GM19468 (cell line): Measurements from ENCODE around the gene DNAH6.
"Not testable (repeated sequence)": the region's sequence is repeated elsewhere in the genome, so short reads cannot be mapped to it uniquely, and the experiment has no call there.

ENCODE experiments used
- ATAC-seq: cut with Tn5 transposase; IDR thresholded peaks from one replicate; pipeline ENCODE4 v1.9.1; 2021; ENCODE audit warnings: mild to moderate bottlenecking, moderate library complexity, moderate number of reproducible peaks; ENCODE audit not compliant: unreplicated experiment; ENCODE audit errors: extremely low read depth

Gene DNAH6, protein sequence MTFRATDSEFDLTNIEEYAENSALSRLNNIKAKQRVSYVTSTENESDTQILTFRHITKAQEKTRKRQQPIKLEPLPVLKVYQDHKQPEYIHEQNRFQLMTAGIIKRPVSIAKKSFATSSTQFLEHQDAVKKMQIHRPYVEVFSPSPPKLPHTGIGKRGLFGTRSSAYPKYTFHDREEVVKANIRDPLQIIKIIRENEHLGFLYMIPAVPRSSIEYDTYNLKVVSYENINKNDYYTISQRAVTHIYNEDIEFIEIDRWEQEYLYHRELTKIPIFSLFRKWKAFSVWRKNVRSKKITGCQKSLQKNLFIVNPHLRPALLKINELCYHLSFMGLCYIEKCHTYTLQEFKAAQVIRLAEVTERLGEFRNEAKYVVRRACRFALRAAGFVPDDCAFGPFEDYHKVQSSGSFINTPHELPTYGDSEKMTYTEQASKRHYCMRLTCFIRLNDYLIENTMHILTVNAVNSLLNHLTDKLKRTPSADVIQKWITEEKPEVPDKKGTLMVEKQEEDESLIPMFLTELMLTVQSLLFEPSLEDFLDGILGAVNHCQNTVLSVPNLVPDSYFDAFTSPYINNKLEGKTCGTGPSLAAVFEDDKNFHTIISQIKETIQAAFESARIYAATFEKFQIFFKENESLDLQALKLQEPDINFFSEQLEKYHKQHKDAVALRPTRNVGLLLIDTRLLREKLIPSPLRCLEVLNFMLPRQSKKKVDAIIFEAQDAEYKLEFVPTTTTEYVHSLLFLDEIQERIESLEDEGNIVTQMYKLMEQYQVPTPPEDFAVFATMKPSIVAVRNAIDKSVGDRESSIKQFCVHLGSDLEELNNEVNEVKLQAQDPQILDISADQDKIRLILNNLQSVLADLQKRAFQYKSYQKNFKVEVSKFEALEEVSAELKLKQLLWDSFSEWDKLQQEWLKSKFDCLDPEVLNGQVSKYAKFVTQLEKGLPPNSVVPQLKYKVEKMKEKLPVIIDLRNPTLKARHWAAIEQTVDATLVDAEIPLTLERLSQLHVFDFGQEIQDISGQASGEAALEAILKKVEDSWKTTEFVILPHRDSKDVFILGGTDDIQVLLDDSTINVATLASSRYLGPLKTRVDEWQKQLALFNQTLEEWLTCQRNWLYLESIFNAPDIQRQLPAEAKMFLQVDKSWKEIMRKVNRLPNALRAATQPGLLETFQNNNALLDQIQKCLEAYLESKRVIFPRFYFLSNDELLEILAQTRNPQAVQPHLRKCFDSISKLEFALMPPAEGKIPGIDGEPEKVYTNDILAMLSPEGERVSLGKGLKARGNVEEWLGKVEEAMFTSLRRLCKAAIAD (N-terminal part only)

DNA sequence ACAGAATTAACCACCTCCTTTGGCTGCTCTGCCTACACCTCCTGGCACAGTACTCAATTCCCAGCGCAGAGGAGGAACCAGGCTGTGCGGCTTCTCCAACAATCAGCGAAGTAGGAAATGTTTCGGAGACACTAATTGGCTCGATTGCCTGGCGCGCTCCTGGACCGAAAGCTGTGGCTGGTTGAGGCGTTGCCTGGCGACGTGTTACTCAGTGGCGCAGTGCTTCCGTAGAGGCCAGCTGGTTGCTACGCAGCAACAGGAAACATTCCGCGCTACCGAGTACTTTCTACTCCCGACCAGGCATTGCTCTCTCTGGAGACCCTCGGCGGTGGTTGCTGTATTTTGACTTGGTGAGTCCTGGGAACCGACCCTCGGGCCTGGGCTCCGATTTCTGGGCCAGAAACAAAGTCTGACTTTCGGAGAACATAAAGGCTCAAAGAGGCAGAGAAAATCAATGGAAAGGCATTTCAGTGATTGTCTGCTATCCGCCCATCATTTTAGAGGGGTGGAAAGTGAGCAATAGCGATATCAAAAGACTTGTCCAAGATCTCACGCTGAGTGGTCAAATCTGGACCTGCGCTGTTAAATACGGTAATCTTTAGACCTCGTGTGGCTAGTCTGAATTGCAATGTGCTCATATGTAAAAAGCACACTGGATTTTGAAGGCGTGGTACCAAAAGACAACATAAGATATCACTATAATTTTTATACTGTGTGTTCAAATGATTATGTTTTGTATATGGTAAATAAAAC, at the start of gene DNAH6:
Gene DNAH6 (plus strand): TSS at position 265 of the 753 bp plus-strand sequence. CDS start 1,329 bp downstream, outside the sequence.
- ATAC-seq: peak; percentile 96

DNA sequence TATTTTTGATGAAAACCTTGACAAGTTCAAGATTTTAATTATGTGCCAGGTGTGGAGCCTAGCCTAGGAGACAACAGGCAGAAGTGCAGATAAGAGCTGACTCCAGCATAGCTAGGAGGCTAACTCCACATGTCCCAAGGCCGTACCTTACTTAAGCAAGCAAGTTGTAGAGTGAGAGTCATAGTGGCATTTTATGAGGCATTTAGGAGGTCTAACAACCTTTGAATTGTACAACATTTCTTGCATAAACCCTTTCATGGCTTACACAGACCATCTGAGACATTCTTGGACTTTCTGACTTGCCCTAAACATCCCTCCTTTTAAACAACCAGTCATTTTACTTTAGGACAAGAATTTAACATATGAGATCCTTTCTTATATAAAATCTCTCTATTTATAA, 48.9 kb upstream of the DNAH6 start:
- ATAC-seq: no peak

DNA sequence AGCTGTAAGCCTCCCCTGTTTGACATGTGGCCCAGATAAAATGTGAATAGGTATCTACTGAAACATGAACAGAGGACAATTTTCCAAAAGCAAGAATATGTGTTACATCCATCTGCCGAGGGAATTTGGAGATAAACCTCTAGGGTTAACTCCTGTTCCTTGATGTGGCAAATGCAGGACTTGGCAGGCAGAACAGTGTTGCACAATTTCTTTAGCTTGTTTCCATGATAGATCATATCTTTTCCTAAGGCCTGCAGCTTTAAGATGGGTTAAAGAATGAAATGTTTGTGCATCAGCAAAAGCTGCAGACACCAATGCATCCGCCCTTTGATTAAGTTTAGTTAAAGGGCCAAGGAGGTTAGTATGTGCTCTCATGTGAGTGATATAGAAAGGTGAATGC, 43.9 kb upstream of the DNAH6 start:
- not testable (repeated sequence) for ATAC-seq

DNA sequence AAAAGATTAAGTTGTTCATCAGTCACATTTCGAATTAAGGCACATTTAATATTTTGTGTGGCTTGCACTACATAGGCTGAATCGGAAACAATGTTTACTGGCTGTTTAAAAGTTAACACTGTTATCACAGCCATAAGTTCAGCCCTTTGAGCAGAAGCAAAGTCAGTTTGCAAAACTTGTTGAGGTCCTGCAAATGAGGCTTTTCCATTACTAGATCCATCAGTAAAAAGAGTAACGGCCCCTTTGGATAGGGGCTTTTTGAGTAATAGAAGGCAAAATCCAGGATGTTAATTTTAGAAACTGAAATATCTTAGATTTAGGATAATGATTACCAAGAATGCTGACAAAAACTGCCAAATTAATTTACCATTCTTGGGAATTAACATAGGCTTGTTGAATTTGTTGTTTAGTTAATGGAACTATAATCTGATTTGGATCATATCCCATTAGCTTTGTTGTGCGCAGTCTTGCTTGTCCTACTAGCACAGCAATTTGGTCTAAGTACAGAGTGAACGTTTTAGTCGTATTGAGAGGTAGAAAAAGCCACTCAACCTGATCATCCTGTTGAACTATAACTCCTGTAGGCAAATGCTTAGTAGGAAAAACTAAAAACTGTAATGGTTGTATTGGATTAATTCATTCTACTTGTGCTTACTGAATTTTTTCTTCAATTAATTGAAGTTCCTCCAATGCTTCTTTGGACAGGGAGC, 43.3 kb upstream of the DNAH6 start:
- ATAC-seq: no peak

DNA sequence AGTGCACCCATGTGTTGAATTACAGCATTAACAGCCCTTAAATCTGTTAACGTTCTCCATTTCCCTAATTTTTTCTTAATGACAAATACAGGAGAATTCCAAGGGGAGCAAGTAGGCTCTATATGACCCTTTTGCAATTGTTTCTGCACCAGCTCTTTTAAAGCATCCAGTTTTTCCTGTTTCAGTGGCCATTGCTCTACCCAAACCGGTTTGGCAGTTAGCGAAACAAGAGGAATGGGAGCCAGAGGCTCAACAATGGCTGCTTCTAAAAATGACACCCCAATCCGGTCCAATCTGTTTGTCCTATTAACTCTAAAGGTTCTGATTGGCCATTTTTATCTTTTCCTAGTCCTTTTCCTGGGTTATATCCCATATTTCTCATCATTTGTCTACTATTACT, 42.1 kb upstream of the DNAH6 start:
- no peak for ATAC-seq

DNA sequence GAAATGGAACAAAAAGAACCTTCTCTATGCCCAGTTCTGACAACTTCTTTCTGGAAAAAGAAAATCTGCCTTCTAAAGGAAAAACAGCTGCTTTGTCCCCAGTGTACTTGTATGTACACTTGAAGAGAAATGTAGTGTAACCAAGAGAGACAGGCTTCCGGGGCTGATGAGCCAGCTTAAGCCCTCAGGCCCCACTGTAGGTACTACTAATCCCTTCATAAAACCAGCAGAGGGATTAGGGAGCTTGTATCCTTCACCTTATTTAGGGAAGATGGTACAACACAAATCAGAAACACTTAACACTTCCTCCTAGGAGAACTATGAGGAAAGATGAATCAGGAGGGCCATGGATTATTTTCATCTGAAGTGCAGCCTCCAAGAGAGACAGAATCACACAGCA, 38.4 kb upstream of the DNAH6 start:
- no peak for ATAC-seq

DNA sequence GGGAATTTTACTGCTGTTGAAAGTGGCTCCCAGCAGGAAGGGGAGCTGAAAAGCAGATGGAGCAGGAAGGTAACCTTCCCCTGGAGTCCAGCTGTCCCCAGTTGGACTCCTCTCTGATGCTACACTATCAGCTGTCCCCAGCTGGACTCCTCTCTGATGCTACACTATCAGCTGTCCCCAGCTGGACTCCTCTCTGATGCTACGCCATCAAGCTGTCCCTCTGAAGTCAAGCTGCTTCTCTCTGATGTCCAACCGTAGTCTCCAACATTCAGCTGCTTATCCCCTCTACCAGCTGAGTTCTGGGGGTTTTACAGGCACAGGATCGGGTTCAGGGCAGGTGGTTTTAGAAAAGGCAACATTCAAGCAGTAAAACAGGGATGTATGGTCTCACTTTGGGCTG, 37.4 kb upstream of the DNAH6 start:
- no peak for ATAC-seq

DNA sequence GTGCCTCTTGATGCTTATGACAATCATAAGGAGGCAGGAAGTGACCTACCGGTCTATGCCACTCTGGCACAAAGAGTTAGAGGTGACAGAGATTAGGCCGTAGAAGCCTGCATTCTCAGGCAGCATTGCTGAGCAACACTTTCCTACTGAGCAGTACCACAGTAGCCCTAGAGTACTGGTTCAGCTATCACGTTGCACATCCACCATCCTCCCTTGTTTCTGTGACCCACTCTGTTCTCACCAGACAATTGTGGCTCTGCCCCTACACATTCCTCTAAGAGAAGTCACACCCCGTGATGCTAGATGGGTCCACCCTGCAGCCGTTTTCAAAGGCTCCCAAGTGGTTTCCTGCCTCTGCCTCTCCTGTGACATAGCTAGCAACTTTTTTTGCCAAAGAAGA, 34.6 kb upstream of the DNAH6 start:
- no peak for ATAC-seq

DNA sequence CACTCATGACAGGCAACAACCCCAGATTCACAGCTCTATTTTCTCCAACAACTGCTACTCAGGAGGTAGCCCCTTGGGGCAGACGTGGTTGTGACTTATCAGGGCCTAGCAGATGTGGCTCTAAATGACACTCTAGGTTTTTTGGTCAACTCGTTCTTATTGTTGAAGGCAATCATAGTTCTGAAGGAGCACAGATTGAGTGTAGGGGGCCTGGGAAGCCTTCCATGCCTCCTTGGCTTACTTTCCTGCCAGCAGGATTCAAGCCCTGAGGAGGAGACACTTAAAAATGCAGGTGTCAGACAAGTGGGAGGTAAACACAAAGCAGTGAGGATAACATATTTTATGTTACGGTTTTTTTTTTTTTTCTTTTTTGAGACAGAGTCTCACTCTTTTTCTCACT, 33.7 kb upstream of the DNAH6 start:
- no peak for ATAC-seq

DNA sequence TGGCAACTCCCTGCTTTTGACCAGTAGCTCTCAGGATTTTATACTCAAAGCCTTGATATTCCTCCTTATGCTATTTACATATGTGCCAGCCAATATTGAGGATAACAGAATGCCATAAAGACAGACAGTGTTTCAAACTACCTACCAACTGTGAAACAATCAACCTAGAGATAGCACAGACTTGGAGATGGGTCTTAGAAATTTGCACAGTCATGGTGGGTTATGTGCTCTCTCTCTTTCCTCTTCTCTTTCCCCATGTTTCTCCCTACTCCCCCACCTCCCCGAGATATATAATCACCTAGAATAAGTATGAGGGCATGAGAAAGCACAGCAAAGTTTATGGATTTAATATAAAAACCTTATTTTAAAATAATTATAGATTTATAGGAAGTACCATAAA, 33.0 kb upstream of the DNAH6 start:
- ATAC-seq: no peak

DNA sequence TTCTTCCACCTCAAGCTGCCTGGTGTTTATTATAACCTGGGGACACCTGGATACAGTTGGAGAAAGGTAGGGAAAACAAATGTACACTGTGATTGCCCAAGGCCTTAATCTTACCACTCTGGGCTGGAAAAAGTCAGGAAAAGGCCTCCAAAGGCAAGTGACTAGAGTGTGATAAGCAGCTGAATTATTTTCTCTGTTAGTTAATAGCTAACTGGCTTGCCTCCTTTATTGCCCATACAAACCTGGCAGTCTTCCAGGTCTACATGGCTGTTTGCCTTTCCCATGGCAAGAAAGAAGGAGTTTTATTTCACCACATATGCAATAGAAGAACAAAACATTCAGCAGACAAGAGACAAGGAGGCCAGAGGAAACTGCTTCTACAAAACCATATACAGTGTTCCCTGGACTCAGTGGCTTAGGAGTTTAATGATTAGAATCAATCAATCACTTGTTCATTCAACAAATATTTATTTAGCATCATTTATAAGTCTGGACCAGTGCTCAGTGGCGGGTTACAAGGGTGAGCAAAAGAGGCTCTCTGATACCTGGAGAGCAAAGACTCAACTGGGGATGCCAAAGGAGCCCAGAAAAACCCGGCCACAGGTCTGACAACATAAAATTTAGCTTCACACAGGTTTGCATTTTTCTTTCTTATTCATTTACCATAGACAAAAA, 29.7 kb upstream of the DNAH6 start:
- no peak for ATAC-seq

DNA sequence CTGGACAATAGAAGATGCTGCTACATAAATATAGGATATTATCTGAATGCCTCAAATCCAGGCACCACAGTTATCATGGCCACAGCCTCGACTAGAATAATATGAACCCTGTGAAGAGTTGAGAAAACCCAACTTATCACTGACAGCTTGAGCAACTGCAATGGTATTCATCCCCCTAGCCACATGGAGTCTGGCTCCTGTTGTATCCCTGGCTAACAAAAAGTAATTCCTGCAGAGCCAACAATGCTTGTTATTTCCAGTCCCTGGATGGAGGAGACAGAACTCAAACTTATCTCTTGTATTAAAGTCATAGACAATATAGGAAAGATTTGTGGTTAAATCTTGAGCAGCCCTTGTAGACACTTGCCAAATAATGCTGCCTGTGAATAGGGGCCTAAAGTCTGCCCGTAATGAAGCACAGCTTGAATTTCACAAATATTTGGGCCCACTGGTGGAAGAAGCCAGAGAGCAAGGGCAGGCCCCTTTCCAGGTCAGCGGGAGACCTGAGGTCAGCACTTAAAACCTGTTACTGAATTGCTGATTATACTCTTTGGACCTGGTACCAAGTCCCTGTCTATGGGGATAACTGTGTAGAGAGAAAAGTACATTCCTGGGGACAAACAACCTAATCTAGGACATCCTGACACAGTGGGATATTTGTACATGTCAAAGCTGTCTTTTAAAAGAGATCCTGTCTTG, 28.9 kb upstream of the DNAH6 start:
- no peak for ATAC-seq

DNA sequence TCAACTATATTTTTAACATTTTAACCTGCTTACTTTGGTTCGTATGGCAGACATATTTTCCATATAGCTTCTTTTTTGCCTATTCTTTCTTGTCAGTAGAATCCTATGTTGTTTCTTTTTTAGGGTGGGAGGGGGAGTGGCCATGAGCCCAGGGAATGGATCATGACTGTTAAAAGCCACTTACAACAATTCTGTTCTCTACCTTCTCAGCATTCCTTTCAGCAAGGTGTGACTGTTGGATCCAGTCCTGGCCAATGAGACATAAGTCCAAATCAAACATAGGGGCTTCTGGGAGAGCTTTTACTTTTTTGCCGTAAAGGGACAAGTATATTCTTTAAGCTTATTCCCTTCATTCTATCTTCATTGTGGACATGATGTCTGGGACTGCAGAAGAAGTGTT, 25.0 kb upstream of the DNAH6 start:
- ATAC-seq: no peak

DNA sequence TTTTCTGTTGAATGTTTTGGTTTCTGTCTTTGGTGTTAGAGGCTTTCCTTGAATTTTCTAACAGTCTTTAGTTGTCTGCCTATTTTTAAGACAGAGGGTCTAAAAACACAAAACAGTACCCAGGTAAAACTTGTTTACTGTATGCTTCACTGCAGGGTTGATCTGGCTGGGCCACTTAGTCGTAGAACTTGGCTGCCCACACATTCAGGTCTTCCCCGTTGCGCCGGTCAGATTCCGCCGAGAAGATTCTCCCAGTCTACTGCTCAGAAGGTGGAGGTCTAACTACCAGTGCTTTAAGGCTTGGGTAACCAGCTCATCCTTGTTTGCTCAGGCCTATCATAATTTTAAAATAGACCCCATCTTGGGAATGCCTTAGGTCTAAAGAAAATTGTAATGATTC, 24.6 kb upstream of the DNAH6 start:
- no peak for ATAC-seq

DNA sequence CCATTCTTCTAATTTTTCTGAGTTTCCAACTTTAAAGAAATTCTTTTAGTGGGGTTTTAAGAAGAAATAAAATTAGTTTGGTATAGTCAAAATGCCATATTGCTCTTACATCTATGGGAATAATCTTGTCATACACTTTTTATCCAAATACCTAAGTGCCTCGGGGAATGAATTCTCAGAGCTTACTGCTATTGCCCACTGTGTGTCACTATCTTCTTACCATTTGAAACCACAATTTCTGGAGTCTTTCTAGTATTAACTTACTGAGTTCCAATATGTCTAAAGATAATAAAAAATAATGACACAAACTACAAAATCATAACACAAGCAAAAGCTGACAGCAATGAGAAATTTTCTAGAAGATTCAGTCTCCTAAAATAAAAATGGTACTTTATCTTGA, 23.7 kb upstream of the DNAH6 start:
- no peak for ATAC-seq

DNA sequence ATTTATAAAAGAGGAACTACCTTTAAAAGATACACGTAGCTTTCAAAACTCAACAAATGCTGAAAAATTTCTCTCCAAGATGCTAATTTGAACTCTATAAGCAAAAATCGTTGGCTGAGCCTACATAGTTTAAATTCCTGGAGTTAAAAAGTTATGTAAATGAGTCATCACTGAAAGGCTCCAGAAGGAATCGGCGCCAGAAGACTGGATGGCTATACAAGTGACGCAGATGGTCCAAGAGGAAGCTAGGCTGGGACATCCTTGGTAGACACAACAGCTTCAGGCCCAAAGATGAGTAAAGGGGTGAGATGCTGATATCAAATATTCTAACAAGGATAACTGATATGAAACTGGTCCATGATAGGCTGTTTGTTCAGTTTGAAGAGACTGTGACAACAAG, 22.8 kb upstream of the DNAH6 start:
- ATAC-seq: no peak

DNA sequence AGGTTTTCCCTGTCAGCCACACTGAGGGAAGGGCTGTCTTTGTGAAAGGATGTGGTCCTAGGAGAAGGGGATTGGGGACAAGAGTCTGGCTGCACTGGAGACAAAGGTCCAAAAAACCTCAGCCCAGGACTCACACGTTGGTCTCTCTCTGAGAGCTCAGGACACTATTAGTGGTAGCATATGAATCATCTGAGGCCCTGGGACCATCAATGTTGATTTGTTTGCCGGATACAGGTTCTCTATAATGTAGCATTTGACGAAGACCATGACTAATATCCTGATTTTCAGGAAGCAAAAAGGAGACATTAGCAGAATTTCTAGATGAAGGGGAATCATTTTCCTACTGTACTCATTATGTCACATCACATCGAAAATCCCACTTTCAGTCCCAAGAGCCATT, 22.2 kb upstream of the DNAH6 start:
- no peak for ATAC-seq

DNA sequence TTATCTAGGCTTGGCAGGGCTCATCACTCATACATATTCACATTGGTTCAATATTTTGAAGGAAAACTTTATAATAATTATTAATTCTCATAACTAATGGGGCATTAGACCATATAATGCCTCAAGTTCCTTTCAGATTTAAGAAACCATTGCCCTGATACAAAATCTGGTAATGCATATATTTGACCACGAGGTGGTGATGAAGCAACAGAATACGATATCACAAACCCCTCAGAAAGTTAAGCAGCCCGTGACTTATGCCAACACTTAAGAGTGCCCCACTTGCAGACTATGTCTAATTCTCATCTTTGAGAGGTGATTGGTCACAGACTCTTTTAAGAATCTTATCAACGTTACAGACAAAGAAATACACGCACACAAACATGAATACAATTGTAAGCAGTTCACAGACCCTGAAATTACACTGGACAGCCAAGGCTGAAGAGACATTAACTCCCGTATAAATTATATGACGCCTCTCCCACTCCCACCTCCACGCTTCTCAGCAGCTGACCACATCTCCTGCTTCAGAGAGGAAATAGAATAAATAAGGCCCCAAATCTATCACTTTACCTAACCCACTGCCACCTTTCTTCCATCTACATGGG, 20.7 kb upstream of the DNAH6 start:
- ATAC-seq: no peak
